OCI-LY7 (cell line): ENCODE data around the gene RNF40.

Experiments used
- CTCF ChIP-seq: fragments of 200-600 bp; sonication (generic); conservative IDR thresholded peaks from 2 replicates; pipeline ENCODE4 v1.5.1; 2014; ENCODE audit warnings: mild to moderate bottlenecking, antibody characterized with exemption, low read length, moderate library complexity, mixed read lengths
- EZH2phosphoT487 ChIP-seq: fragments of 200-600 bp; sonication (generic); IDR thresholded peaks from 2 replicates; pipeline ENCODE4 v1.6.1; 2018; ENCODE audit warnings: low read depth, borderline replicate concordance, mild to moderate bottlenecking, mixed run types, antibody characterized with exemption, low read length, moderate library complexity, mixed read lengths

GRCh38 chr16:30777591-30778297, 15.6 kb downstream of the RNF40 start:
- TF ChIP-seq CTCF (no peak), EZH2phosphoT487 (no peak)
